Kidney (tissue), 14 donors: ENCODE results near the gene GTF3C2. TPM values are rescaled to one million over a fixed set of nuclear protein-coding genes. Genes with fewer than 3 reads are reported as not detected.
A peak's percentile ranks its signal among the peaks of the same experiment; 100 is the strongest.

Experiments
- DNase-seq, 5 donors: peaks; one replicate each; pipeline ENCODE4 v3.0.0-alpha.2; 2013 to 2020
- FAIRE-seq: peaks from 2 replicates; lab custom pipeline; 2012; peaks lifted over from hg19 to GRCh38; lab: Jason Lieb, UNC
- H3K27ac ChIP-seq, 2 donors: one replicate each; pipeline ENCODE4 v1.7.0; 2013; ENCODE audit warnings: low read depth in 2 of 2, low read length in 2 of 2, inconsistent platforms in 1 of 2
- H3K27me3 ChIP-seq: one replicate; pipeline ENCODE4 v1.7.1; 2013; ENCODE audit warnings: low read length, inconsistent platforms; ENCODE audit not compliant: control insufficient read depth, insufficient read depth
- H3K36me3 ChIP-seq, 3 donors: one replicate each; pipeline versions ENCODE4 v1.7.0 to v1.7.1; 2013; ENCODE audit warnings: low read length in 3 of 3, control low read depth in 1 of 3, inconsistent platforms in 1 of 3; ENCODE audit not compliant: insufficient read depth in 3 of 3, control insufficient read depth in 2 of 3
- H3K4me1 ChIP-seq, 3 donors: one replicate each; pipeline versions ENCODE4 v1.7.0 to v1.7.1; 2013; ENCODE audit warnings: low read length in 3 of 3, inconsistent platforms in 1 of 3, low read depth in 1 of 3; ENCODE audit not compliant: control insufficient read depth in 2 of 3, insufficient read depth in 2 of 3
- H3K4me3 ChIP-seq, 3 donors: one replicate each; pipeline versions ENCODE4 v1.7.0 to v1.8.1; 2013; ENCODE audit warnings: low read length in 3 of 3, control low read depth in 1 of 3, inconsistent platforms in 1 of 3
- H3K9ac ChIP-seq, 3 donors: one replicate each; pipeline versions ENCODE4 v1.7.0 to v1.7.1; 2013; ENCODE audit warnings: low read length in 3 of 3, control low read depth in 1 of 3, inconsistent platforms in 1 of 3
- H3K9me3 ChIP-seq, 3 donors: one replicate each; pipeline versions ENCODE4 v1.7.0 to v1.7.1; 2013; ENCODE audit warnings: low read length in 3 of 3, control low read depth in 1 of 3, inconsistent platforms in 1 of 3; ENCODE audit not compliant: control insufficient read depth in 2 of 3, insufficient read depth in 1 of 3
- intact Hi-C: fragments of 100-400 bp; cut with DNase I; formaldehyde crosslinking; loops from one replicate; pipeline ENCODE4 v1.11.1; 2022
- polyA plus RNA-seq: library from polyadenylated mRNA; stranded (reverse); fragments of 350-450 nt; fragmentation: Illumina TruSeq; extraction: RNeasy Lipid Tissue Mini Kit (QIAGEN cat#74804); gene quantifications from one replicate; pipeline ENCODE4 v1.2.3, GENCODE V29; 2014; ENCODE audit warnings: low read depth, low replicate concordance; ENCODE audit not compliant: insufficient read depth
- total RNA-seq: library from RNA; stranded (reverse); fragmentation: NEBNext Ultra II Directional; extraction: Animal tissue kit (Norgen Biotek cat#: 25700); gene quantifications from one replicate; pipeline ENCODE4 v1.2.1, GENCODE V29; 2021
- TF ChIP-seq, protein P1 (sequence below): IDR thresholded peaks from 3 replicates; pipeline ENCODE4 v1.5.1; 2012; ENCODE audit warnings: mild to moderate bottlenecking, moderate library complexity, borderline replicate concordance; ENCODE audit not compliant: insufficient read depth; ENCODE audit errors: extremely low read depth
- donor health status: control.
- donor health status: control.
- donor health status: control.
- donor health status: control.
- donor health status: control.
- donor health status: DM: yes; HTN: yes; CAD: no.
- donor health status: Normal renal cell carcinoma (clear cell type).

Gene GTF3C2
- total and polyA plus RNA-seq, 2 donors from 2014 or later, result 38.3 to 59.3 TPM

DNA sequence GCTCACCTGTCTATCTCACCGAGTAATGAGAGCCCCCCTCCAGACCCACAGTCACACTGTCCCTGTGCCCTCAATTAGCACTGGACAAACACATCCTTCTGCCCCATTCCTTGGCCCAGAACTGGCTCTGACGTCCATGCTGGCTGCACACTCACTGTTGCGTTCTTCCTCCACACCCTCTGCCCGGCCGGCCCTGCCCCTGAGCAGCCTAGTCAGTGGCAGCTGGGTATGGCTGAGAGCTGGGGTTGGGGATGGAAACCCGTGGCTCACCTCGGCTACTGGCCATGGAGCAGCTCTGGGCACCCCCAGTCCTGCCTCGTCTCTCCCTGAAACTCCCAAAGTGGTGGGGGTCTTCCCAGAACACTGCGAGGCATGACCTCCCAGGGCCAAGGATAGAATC is 41.9 kb downstream of the GTF3C2 start:
- Histone ChIP-seq H3K9ac (no peak overlapping the region), H3K4me3 (no peak overlapping the region), H3K9me3 (no peaks in the 10 kb centered on the region), H3K27ac (no peak overlapping the region), H3K27me3 (no peaks in the 10 kb centered on the region), H3K36me3 (no peaks in the 10 kb centered on the region), H3K4me1 (no peaks in the 10 kb centered on the region)
- intact Hi-C loops, result no loop called here
- FAIRE-seq (no peak), DNase-seq (peak in 1 of 5 donors; percentile 53)
- TF ChIP-seq, protein P1, sequence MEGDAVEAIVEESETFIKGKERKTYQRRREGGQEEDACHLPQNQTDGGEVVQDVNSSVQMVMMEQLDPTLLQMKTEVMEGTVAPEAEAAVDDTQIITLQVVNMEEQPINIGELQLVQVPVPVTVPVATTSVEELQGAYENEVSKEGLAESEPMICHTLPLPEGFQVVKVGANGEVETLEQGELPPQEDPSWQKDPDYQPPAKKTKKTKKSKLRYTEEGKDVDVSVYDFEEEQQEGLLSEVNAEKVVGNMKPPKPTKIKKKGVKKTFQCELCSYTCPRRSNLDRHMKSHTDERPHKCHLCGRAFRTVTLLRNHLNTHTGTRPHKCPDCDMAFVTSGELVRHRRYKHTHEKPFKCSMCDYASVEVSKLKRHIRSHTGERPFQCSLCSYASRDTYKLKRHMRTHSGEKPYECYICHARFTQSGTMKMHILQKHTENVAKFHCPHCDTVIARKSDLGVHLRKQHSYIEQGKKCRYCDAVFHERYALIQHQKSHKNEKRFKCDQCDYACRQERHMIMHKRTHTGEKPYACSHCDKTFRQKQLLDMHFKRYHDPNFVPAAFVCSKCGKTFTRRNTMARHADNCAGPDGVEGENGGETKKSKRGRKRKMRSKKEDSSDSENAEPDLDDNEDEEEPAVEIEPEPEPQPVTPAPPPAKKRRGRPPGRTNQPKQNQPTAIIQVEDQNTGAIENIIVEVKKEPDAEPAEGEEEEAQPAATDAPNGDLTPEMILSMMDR, result no peak

DNA sequence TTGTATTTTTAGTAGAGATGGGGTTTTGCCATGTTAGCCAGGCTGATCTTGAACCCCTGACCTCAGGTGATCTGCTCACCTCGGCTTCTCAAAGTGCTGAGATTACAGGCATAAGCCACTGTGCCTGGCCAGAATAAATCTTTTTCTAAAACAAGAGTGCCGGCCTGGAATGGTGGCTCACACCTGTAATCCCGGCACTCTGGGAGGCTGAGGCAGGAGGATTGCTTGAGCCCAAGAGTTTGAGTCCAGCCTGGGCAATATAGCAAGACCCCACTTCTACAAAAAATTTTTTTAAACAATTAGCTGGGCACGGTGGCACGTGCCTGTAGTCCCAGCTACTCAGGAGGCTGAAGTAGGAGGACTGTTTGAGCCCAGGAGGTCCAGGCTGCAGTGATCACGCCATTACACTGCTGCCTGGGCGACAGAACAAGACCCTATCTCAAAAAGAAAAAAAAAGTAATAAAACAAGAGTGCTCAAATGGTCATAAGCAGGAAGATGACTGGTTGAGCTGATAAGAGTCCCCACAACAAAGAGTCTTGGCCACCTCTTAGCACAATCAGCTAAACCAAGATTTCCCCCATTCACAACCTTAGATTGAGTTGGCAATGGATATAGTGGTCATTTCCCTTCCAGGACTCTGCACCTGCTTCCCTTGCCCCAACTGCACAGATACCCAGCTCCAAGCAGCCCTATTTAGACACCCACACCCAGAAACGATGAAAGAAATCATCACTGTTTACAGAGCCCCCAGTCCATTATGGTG is 42.5 kb downstream of the GTF3C2 start:
- peak in 1 of 5 donors; percentile 23 for DNase-seq
- Histone ChIP-seq H3K27ac (no peak overlapping the region), H3K27me3 (no peaks in the 10 kb centered on the region), H3K4me3 (no peak overlapping the region), H3K9me3 (no peaks in the 10 kb centered on the region), H3K36me3 (no peaks in the 10 kb centered on the region), H3K9ac (no peak overlapping the region), H3K4me1 (no peaks in the 10 kb centered on the region)
- no peak for FAIRE-seq
- TF ChIP-seq, protein P1, result no peak
- intact Hi-C loops, result no loop called here

DNA sequence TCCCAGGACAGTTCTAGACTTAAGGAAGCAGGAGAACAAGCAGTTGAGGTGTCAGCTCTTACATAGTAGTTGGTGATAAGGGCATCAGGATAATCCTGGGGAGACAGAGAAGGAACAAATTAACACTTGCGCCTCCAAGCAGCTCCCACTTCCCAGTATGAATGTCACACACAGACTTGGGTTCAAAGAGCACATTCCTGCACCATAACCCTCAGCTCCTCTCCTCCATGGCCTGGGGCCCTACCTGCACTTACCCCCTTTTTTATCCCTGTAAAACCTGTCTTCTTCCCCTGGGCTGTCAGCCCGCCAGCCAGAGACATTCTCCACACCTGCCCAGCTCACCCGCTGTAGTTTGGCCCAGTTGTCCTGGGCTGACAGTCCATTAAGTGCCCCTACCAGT is 44.4 kb downstream of the GTF3C2 start:
- Histone ChIP-seq H3K9ac (no peak overlapping the region), H3K27ac (no peak overlapping the region), H3K9me3 (no peaks in the 10 kb centered on the region), H3K27me3 (peaks cover 3% of the 10 kb centered on the region), H3K4me1 (no peaks in the 10 kb centered on the region), H3K4me3 (no peak overlapping the region), H3K36me3 (no peaks in the 10 kb centered on the region)
- intact Hi-C loops, result no loop called here
- DNase-seq, result peak in 1 of 5 donors; percentile 35
- TF ChIP-seq, protein P1, result no peak
- FAIRE-seq, result no peak
